LNCaP clone FGC (cell line): Measurements from ENCODE around the gene FRMD1.

ENCODE experiments used
- DNase-seq: peaks from one replicate; pipeline ENCODE4 v3.0.0-alpha.2; 2011; ENCODE audit warnings: low read depth
- H3K4me3 ChIP-seq: 2 replicates; pipeline ENCODE4 v1.5.1; 2011; ENCODE audit warnings: mild to moderate bottlenecking, low read depth, low read length, control low read depth
- CTCF ChIP-seq: IDR thresholded peaks from 2 replicates; pipeline ENCODE4 v1.5.1; 2012; ENCODE audit warnings: mild to moderate bottlenecking; ENCODE audit not compliant: control insufficient read depth, insufficient read depth; ENCODE audit errors: extremely low read depth

The FRMD1 gene

GRCh38 chr6:168095716-168096250 is 16.8 kb upstream of the FRMD1 start:
- H3K4me3 ChIP-seq, result no peak overlapping the region
- TF ChIP-seq CTCF, result no peak
- DNase-seq, result no peak

- TF ChIP-seq CTCF, result no peak
- H3K4me3 ChIP-seq, result no peak overlapping the region
- no peak for DNase-seq
These were observed 16.2 kb upstream of the FRMD1 start for GRCh38 chr6:168095171-168095691.

GRCh38 chr6:168093634-168094033 is 14.6 kb upstream of the FRMD1 start:
- no peak for TF ChIP-seq CTCF
- DNase-seq, result no peak
- H3K4me3 ChIP-seq, result no peak overlapping the region

- TF ChIP-seq CTCF, result no peak
- no peak overlapping the region for H3K4me3 ChIP-seq
- DNase-seq, result no peak
These were observed 14.1 kb upstream of the FRMD1 start for GRCh38 chr6:168093071-168093505.

GRCh38 chr6:168092541-168092940 is 13.5 kb upstream of the FRMD1 start:
- TF ChIP-seq CTCF, result no peak
- H3K4me3 ChIP-seq, result no peak overlapping the region
- DNase-seq, result no peak

- no peak for TF ChIP-seq CTCF
- no peak for DNase-seq
- H3K4me3 ChIP-seq, result no peak overlapping the region
These were observed 12.6 kb upstream of the FRMD1 start for GRCh38 chr6:168091381-168092264.
